Stimulated activated CD8-positive, alpha-beta memory T cell treated with anti-CD3 and anti-CD28 coated beads, Interleukin-4, amount 100 ng/mL, for 1 hour (primary cell): ENCODE data around the gene OR4N5.

Source experiments
- DNase-seq, 2 donors: peaks; one replicate each; pipeline ENCODE4 v3.0.0-alpha.2; 2020; ENCODE audit warnings: low read depth in 2 of 2, low spot score in 1 of 2

The OR4N5 gene

GRCh38 chr14:20194101-20194500 lies 55.5 kb downstream of the OR4N5 start:
- no peak for DNase-seq
